ENCODE results near the gene GALNT4. TPM values are rescaled to one million over a fixed set of nuclear protein-coding genes. Genes with fewer than 3 reads are reported as not detected.

Gene GALNT4
- total RNA-seq, 4 donors from 2014 or later: 5.0 to 6.2 (median 5.4) TPM

- no peak for DNase-seq (ENCODE audit: extremely low spot score)
- TF ChIP-seq POLR2A (IDR thresholded peaks at IDR 0.05; ENCODE audit: low read depth): no peak
- TF ChIP-seq EP300 (IDR thresholded peaks at IDR 0.05): no peak
- no peak for TF ChIP-seq POLR2AphosphoS5 (IDR thresholded peaks at IDR 0.05)
- TF ChIP-seq, protein P1, sequence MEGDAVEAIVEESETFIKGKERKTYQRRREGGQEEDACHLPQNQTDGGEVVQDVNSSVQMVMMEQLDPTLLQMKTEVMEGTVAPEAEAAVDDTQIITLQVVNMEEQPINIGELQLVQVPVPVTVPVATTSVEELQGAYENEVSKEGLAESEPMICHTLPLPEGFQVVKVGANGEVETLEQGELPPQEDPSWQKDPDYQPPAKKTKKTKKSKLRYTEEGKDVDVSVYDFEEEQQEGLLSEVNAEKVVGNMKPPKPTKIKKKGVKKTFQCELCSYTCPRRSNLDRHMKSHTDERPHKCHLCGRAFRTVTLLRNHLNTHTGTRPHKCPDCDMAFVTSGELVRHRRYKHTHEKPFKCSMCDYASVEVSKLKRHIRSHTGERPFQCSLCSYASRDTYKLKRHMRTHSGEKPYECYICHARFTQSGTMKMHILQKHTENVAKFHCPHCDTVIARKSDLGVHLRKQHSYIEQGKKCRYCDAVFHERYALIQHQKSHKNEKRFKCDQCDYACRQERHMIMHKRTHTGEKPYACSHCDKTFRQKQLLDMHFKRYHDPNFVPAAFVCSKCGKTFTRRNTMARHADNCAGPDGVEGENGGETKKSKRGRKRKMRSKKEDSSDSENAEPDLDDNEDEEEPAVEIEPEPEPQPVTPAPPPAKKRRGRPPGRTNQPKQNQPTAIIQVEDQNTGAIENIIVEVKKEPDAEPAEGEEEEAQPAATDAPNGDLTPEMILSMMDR (IDR thresholded peaks at IDR 0.05): no peak
- H3K9me3 ChIP-seq: no peaks in the 10 kb centered on the region
- no peak overlapping the region for H3K4me3 ChIP-seq
- no peak overlapping the region for H3K27ac ChIP-seq (replicated peaks in 1 of 4)
- H3K4me1 ChIP-seq: no peaks in the 10 kb centered on the region
- H3K36me3 ChIP-seq: no peaks in the 10 kb centered on the region
- intact Hi-C loops (cut with DNase I): no loop called here
- no peaks in the 10 kb centered on the region for H3K27me3 ChIP-seq
- 78% methylated on average over 3 of the region's 3 CpGs for WGBS
These were observed 43.2 kb upstream of the GALNT4 start for GRCh38 chr12:89567691-89568239.

- H3K9me3 ChIP-seq: no peaks in the 10 kb centered on the region
- TF ChIP-seq EP300 (IDR thresholded peaks at IDR 0.05) (no peak), POLR2AphosphoS5 (IDR thresholded peaks at IDR 0.05) (no peak), POLR2A (IDR thresholded peaks at IDR 0.05; ENCODE audit: low read depth) (no peak)
- TF ChIP-seq, protein P1 (IDR thresholded peaks at IDR 0.05): no peak
- no peak overlapping the region for H3K4me3 ChIP-seq
- no peaks in the 10 kb centered on the region for H3K36me3 ChIP-seq
- no peak overlapping the region for H3K27ac ChIP-seq (replicated peaks in 1 of 4)
- DNase-seq (ENCODE audit: extremely low spot score): peak; percentile 82
- H3K4me1 ChIP-seq: no peaks in the 10 kb centered on the region
- no peaks in the 10 kb centered on the region for H3K27me3 ChIP-seq
- intact Hi-C loops (cut with DNase I): no loop called here
These were observed 42.0 kb upstream of the GALNT4 start for GRCh38 chr12:89566615-89567014.

GRCh38 chr12:89565002-89565401 lies 40.4 kb upstream of the GALNT4 start:
- Histone ChIP-seq H3K36me3 (no peaks in the 10 kb centered on the region), H3K27me3 (no peaks in the 10 kb centered on the region), H3K27ac (replicated peaks in 1 of 4) (no peak overlapping the region), H3K4me1 (no peaks in the 10 kb centered on the region), H3K9me3 (no peaks in the 10 kb centered on the region), H3K4me3 (no peak overlapping the region)
- DNase-seq (ENCODE audit: extremely low spot score): no peak
- TF ChIP-seq POLR2AphosphoS5 (IDR thresholded peaks at IDR 0.05) (no peak), POLR2A (IDR thresholded peaks at IDR 0.05; ENCODE audit: low read depth) (no peak), EP300 (IDR thresholded peaks at IDR 0.05) (no peak)
- TF ChIP-seq, protein P1 (IDR thresholded peaks at IDR 0.05): no peak
- intact Hi-C loops (cut with DNase I): no loop called here

DNA sequence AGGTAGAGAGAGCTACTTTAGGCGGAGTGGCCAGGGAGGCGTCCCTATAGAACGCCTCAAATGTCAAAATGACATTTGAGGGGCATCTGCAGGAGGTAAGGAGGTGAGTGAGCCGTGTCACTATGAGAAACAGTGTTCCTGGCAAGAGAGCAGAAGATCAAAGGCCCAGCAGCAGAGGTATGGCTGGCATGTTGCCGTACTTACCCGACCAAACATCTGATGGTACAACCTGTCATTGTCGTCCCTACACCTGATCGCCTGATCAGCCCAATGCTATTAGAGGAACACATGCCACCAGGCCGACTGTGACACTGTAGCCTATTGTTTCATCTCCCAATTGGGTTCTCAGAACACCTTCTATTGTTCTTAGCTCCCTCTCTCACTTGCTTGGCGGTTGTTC lies 35.2 kb upstream of the GALNT4 start:
- no peak for TF ChIP-seq POLR2A (IDR thresholded peaks at IDR 0.05; ENCODE audit: low read depth)
- TF ChIP-seq POLR2AphosphoS5 (IDR thresholded peaks at IDR 0.05): no peak
- TF ChIP-seq, protein P1 (IDR thresholded peaks at IDR 0.05): no peak
- no peak for TF ChIP-seq EP300 (IDR thresholded peaks at IDR 0.05)
- intact Hi-C loops (cut with DNase I): no loop called here
- H3K27me3 ChIP-seq: no peaks in the 10 kb centered on the region
- H3K9me3 ChIP-seq: no peaks in the 10 kb centered on the region
- no peaks in the 10 kb centered on the region for H3K36me3 ChIP-seq
- H3K4me3 ChIP-seq: no peak overlapping the region
- H3K27ac ChIP-seq (replicated peaks in 1 of 4): no peak overlapping the region
- WGBS: 94% methylated on average over 10 of the region's 10 CpGs
- no peak for DNase-seq (ENCODE audit: extremely low spot score)
- H3K4me1 ChIP-seq: no peaks in the 10 kb centered on the region

GRCh38 chr12:89556976-89557375 lies 32.4 kb upstream of the GALNT4 start:
- Histone ChIP-seq H3K27ac (replicated peaks in 1 of 4) (no peak overlapping the region), H3K4me3 (no peak overlapping the region), H3K9me3 (no peaks in the 10 kb centered on the region), H3K36me3 (no peaks in the 10 kb centered on the region), H3K4me1 (no peaks in the 10 kb centered on the region), H3K27me3 (no peaks in the 10 kb centered on the region)
- no peak for DNase-seq (ENCODE audit: extremely low spot score)
- TF ChIP-seq EP300 (IDR thresholded peaks at IDR 0.05) (no peak), POLR2A (IDR thresholded peaks at IDR 0.05; ENCODE audit: low read depth) (no peak), POLR2AphosphoS5 (IDR thresholded peaks at IDR 0.05) (no peak)
- TF ChIP-seq, protein P1 (IDR thresholded peaks at IDR 0.05): no peak
- WGBS: 76% methylated on average over 2 of the region's 2 CpGs
- intact Hi-C loops (cut with DNase I): no loop called here

Data from esophagus muscularis mucosa (tissue), 4 donors.